Adrenal gland (tissue), 12 donors: Measurements from ENCODE around the gene AVPR2. TPM values are rescaled to one million over a fixed set of nuclear protein-coding genes. Genes with fewer than 3 reads are reported as not detected.

Experiments used
- DNase-seq, 7 donors: peaks; one replicate each; pipeline ENCODE4 v3.0.0-alpha.2; 2019 to 2020
- H3K27ac ChIP-seq, 5 donors: fragments of 200-600 bp; sonication (generic) in 4 of 5; 1 replicate in 3 of 5; 2 replicates in 2 of 5; pipeline versions ENCODE4 v1.5.1 to v1.8.0; 2016 to 2020; ENCODE audit warnings: mild to moderate bottlenecking in 1 of 5
- H3K27me3 ChIP-seq: fragments of 200-600 bp; 2 replicates; pipeline ENCODE4 v1.8.0; 2021
- H3K36me3 ChIP-seq, 2 donors: fragments of 200-600 bp; replicated peaks in 1 of 2; 1 replicate in 1 of 2; 2 replicates in 1 of 2; pipeline versions ENCODE4 v1.5.1 to v1.8.0; 2018 to 2022
- H3K4me1 ChIP-seq, 2 donors: fragments of 200-600 bp; replicated peaks in 1 of 2; 1 replicate in 1 of 2; 2 replicates in 1 of 2; pipeline versions ENCODE4 v1.5.1 to v1.8.0; 2018 to 2021
- H3K4me3 ChIP-seq, 4 donors: fragments of 200-600 bp; sonication (generic) in 3 of 4; one replicate each; pipeline ENCODE4 v1.5.1; 2016 to 2018
- H3K9me3 ChIP-seq, 3 donors: fragments of 200-600 bp; sonication (generic) in 1 of 3; replicated peaks in 1 of 3; 1 replicate in 2 of 3; 2 replicates in 1 of 3; pipeline versions ENCODE4 v1.5.1 to v1.8.0; 2016 to 2021
- POLR2A ChIP-seq, 2 donors: fragments of 450-650 bp; IDR thresholded peaks; one replicate each; pipeline ENCODE4 v1.6.1; 2017; ENCODE audit warnings: antibody characterized with exemption in 2 of 2, mild to moderate bottlenecking in 2 of 2, moderate library complexity in 1 of 2
- WGBS, 4 donors: extraction: QIAGEN DNeasy Blood & Tissue Kit in 2 of 4; methylation state at CpG; one replicate each; pipeline versions ENCODE4 v1.1.5 to v1.1.7; 2013 to 2017; 5-methylcytosine and 5-hydroxymethylcytosine counted together
- intact Hi-C, 2 donors: fragments of 100-400 bp; cut with DNase I; formaldehyde crosslinking; loops; one replicate each; pipeline versions ENCODE4 v1.14.1 to v1.15.0; 2022 to 2023
- polyA plus RNA-seq, 3 donors: library from polyadenylated mRNA; stranded (reverse); fragments of 200-250 nt in 2 of 3; fragments of 350-450 nt in 1 of 3; fragmentation: Illumina TruSeq in 1 of 3; extraction: RNeasy Lipid Tissue Mini Kit (QIAGEN cat#74804) in 1 of 3; gene quantifications; one replicate each; pipeline ENCODE4 v1.2.3, GENCODE V29; 2013 to 2014
- total RNA-seq, 9 donors: library from RNA; depleted of rRNA in 4 of 9; stranded (reverse); fragments of >200 nt in 4 of 9; fragments of 120-200 nt in 1 of 9; fragmentation: NEBNext Ultra II Directional in 1 of 9; extraction: Animal tissue kit (Norgen Biotek cat#: 25700) in 1 of 9; gene quantifications; one replicate each; pipeline versions ENCODE4 v1.1.0 to v1.2.4, GENCODE V29; 2013 to 2023
- TF ChIP-seq, protein P1 (sequence below), 6 experiments: fragments of 450-650 bp in 4 of 6; fragments of 200-600 bp in 2 of 6; sonication (generic) in 1 of 6; IDR thresholded peaks; 1 replicate in 5 of 6; 2 replicates in 1 of 6; pipeline versions ENCODE4 v1.5.1 to v1.8.0; 2016 to 2021; ENCODE audit warnings: antibody characterized with exemption in 6 of 6, mild to moderate bottlenecking in 2 of 6, moderate library complexity in 1 of 6
- donor health status: healthy with polysubstance abuse.
- donor health status: Bipolar disorder and iron deficiency.
- donor health status: DM: yes; HTN: yes; CAD: no.
- donor health status: DM: no; HTN: no; CAD: no.
- donor health status: DM: no; HTN: no; CAD: no.
- donor health status: DM: yes; HTN: yes; CAD: no.

AVPR2 gene
- total and polyA plus RNA-seq, 12 donors = 0.11 to 1.6 (median 0.69) TPM; not detected in 1

DNA sequence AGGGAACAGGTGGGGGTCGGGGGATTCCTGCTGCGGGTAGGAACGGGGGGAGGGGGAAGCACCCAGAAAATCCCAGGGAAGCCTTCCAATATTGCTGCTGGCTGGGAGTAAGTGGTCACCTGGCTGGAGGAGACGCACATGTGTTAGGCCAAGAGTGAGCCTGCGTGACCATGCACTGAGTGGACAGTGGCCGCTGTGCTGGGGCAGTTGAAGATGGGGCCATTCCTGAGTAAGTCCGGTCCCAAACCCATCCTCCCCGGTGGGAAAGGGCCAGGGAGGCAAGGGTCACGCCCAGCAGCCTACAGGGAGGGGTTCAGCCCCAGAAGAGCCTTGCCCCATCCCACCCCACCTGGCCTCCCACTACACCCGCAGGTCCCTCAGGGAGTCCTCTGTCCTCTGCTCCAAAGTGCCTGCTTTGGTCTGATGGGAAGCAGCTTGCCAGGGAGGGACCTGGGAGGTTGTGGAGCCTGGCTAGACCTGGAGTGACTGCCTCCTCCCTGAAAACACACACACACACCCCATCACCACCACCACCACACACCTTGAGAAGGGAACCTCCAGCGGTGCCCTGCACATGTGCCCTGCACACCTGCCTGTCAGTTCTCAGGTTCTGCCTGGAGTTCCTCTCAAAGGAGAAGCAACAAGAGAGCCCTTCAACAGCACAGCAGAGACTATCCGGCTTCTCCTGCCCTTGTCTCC lies 24.6 kb upstream of the AVPR2 start:
- 61 to 87% (median 69%) methylated on average over 6 to 12 of the region's 12 CpGs for WGBS, 4 donors
- Histone ChIP-seq H3K27me3 (peaks cover 69% of the 10 kb centered on the region), H3K4me1 (no peaks in the 10 kb centered on the region), H3K36me3 (no peaks in the 10 kb centered on the region), H3K9me3 (no peaks in the 10 kb centered on the region), H3K4me3 (no peak overlapping the region), H3K27ac (no peak overlapping the region)
- intact Hi-C loops = no loop called here
- no peak for DNase-seq
- TF ChIP-seq POLR2A (IDR thresholded peaks at IDR 0.05) = no peak
- TF ChIP-seq, protein P1, sequence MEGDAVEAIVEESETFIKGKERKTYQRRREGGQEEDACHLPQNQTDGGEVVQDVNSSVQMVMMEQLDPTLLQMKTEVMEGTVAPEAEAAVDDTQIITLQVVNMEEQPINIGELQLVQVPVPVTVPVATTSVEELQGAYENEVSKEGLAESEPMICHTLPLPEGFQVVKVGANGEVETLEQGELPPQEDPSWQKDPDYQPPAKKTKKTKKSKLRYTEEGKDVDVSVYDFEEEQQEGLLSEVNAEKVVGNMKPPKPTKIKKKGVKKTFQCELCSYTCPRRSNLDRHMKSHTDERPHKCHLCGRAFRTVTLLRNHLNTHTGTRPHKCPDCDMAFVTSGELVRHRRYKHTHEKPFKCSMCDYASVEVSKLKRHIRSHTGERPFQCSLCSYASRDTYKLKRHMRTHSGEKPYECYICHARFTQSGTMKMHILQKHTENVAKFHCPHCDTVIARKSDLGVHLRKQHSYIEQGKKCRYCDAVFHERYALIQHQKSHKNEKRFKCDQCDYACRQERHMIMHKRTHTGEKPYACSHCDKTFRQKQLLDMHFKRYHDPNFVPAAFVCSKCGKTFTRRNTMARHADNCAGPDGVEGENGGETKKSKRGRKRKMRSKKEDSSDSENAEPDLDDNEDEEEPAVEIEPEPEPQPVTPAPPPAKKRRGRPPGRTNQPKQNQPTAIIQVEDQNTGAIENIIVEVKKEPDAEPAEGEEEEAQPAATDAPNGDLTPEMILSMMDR (IDR thresholded peaks at IDR 0.05) = no peak

DNA sequence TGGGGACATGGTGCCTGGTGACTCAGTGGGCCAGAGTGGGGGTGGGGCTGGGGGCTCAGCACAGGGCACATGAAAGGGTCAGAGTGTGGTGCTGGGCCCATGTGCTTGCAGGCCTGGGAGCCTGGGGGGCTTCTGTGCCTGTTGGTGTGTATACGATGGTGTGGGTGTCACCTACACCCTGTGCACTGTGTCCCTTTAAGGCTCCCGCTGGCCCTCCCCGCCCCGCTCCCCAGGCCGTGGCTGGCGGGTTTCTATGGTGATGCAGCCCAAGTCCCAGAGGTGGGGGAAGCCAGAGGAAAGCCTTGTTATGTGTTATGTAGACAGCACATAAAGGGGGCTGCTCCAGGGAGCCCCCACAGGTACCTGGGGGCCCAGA lies 24.0 kb upstream of the AVPR2 start:
- intact Hi-C loops = no loop called here
- no peak for DNase-seq
- H3K4me1 ChIP-seq = no peaks in the 10 kb centered on the region
- peaks cover 74% of the 10 kb centered on the region for H3K27me3 ChIP-seq
- no peaks in the 10 kb centered on the region for H3K9me3 ChIP-seq
- no peak overlapping the region for H3K27ac ChIP-seq
- WGBS, 4 donors = 29 to 36% (median 33%) methylated on average over 3 to 6 of the region's 6 CpGs; no CpG with 5 or more reads in 1 of the 4 donors
- no peak overlapping the region for H3K4me3 ChIP-seq
- no peaks in the 10 kb centered on the region for H3K36me3 ChIP-seq
- TF ChIP-seq, protein P1 (IDR thresholded peaks at IDR 0.05) = no peak
- TF ChIP-seq POLR2A (IDR thresholded peaks at IDR 0.05) = no peak

DNA sequence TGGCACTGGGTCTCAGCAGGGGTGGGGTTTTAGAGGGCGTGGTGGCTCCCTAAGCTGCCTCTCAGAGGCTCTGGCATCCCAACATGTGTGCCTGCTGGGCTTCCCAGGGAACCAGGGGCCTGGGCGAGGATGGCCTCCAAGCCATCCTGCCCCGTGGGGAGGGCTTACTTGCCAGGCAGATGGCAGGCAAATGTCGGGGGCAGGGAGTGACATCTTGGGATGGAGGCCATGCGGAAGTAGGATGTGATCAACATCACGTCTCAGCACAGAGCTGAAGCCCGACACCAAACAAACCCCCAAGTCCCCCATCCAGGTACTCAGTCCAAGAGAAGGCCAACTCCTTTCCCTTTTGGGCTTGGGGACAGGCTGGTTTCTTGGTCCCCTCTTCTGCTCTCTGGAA lies 23.2 kb upstream of the AVPR2 start:
- Histone ChIP-seq H3K4me1 (no peaks in the 10 kb centered on the region), H3K27ac (no peak overlapping the region), H3K9me3 (no peaks in the 10 kb centered on the region), H3K36me3 (no peaks in the 10 kb centered on the region), H3K4me3 (no peak overlapping the region), H3K27me3 (peaks cover 77% of the 10 kb centered on the region)
- TF ChIP-seq POLR2A (IDR thresholded peaks at IDR 0.05) = no peak
- TF ChIP-seq, protein P1 (IDR thresholded peaks at IDR 0.05) = no peak
- DNase-seq = no peak
- intact Hi-C loops = no loop called here
- WGBS, 4 donors = 47 to 81% (median 69%) methylated on average over 1 to 7 of the region's 7 CpGs

DNA sequence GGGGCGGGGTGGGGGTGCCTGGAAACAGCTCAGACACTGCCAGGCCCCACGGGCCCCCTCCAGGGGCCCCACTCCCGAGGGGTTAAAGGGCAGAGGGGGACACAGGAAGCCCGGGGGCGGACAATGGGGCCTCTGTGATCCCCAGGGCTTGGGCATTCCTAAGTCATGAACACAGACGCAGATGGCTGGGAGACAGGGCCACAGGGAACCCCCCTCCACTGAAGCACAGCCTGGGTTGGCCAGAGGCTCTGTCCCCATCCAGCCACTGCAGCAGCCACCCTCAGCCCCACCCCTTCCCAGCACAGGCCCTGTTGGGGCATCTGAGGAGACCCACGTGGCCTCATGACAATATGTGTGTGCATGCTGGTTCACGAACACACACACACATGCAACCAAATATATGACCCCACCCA lies 22.4 kb upstream of the AVPR2 start:
- Histone ChIP-seq H3K4me1 (no peaks in the 10 kb centered on the region), H3K27ac (no peak overlapping the region), H3K4me3 (no peak overlapping the region), H3K9me3 (no peaks in the 10 kb centered on the region), H3K27me3 (peaks cover 79% of the 10 kb centered on the region), H3K36me3 (no peaks in the 10 kb centered on the region)
- WGBS, 4 donors = 47 to 100% (median 68%) methylated on average over 1 to 8 of the region's 8 CpGs
- peak in 1 of 7 donors; percentile 72 for DNase-seq
- intact Hi-C loops = no loop called here
- TF ChIP-seq, protein P1 (IDR thresholded peaks at IDR 0.05) = no peak
- TF ChIP-seq POLR2A (IDR thresholded peaks at IDR 0.05) = no peak
